Bronchial epithelial cell (primary cell): ENCODE results near the gene CHSY1. TPM values are rescaled to one million over a fixed set of nuclear protein-coding genes. Genes with fewer than 3 reads are reported as not detected.

ENCODE experiments used
- DNase-seq: peaks from one replicate; pipeline ENCODE4 v3.0.0-alpha.2; 2010; ENCODE audit warnings: low read depth
- FAIRE-seq: peaks from 2 replicates; lab custom pipeline; 2011; peaks lifted over from hg19 to GRCh38; lab: Jason Lieb, UNC
- H3K27me3 ChIP-seq: 2 replicates; pipeline ENCODE4 v1.5.1; 2011; ENCODE audit warnings: low read length; ENCODE audit not compliant: control insufficient read depth, insufficient read depth
- H3K36me3 ChIP-seq: 2 replicates; pipeline ENCODE4 v1.5.1; 2011; ENCODE audit warnings: low read length; ENCODE audit not compliant: control insufficient read depth, insufficient read depth
- H3K4me3 ChIP-seq: 2 replicates; pipeline ENCODE4 v1.5.1; 2011; ENCODE audit warnings: mild to moderate bottlenecking, low read depth, low read length, control low read depth
- CTCF ChIP-seq: IDR thresholded peaks from 2 replicates; pipeline ENCODE4 v1.5.1; 2011; ENCODE audit warnings: mild to moderate bottlenecking, moderate library complexity, low read length, control low read depth, inconsistent platforms; ENCODE audit not compliant: insufficient read depth, severe bottlenecking
- total RNA-seq: library from RNA; depleted of rRNA; stranded (reverse); fragments of >200 nt; gene quantifications from 2 replicates; pipeline ENCODE4 v1.2.1, GENCODE V29; 2014

Gene CHSY1
- total RNA-seq, 1 donor from 2014 or later, result 21.6 TPM

- FAIRE-seq, result no peak
- no peak for TF ChIP-seq CTCF
Observed at GRCh38 chr15:101201411-101202174, 50.3 kb downstream of the CHSY1 start.

GRCh38 chr15:101200181-101200580, 51.7 kb downstream of the CHSY1 start:
- DNase-seq (no peak), FAIRE-seq (no peak)
- no peak for TF ChIP-seq CTCF
- H3K4me3 ChIP-seq, result no peak overlapping the region
- H3K36me3 ChIP-seq, result no peaks in the 10 kb centered on the region
- no peaks in the 10 kb centered on the region for H3K27me3 ChIP-seq

More at GRCh38 chr15:101201411-101202174, 50.3 kb downstream of the CHSY1 start:
- H3K27me3 ChIP-seq, result no peaks in the 10 kb centered on the region
- H3K4me3 ChIP-seq, result no peak overlapping the region
- H3K36me3 ChIP-seq, result no peaks in the 10 kb centered on the region
- DNase-seq, result peak; percentile 87

- TF ChIP-seq CTCF, result no peak
- no peaks in the 10 kb centered on the region for H3K27me3 ChIP-seq
- H3K4me3 ChIP-seq, result no peak overlapping the region
- H3K36me3 ChIP-seq, result no peaks in the 10 kb centered on the region
- DNase-seq (no peak), FAIRE-seq (no peak)
Observed at GRCh38 chr15:101198800-101199199, 53.0 kb downstream of the CHSY1 start.

- no peaks in the 10 kb centered on the region for H3K36me3 ChIP-seq
- FAIRE-seq, result no peak
- DNase-seq, result no peak
- no peak for TF ChIP-seq CTCF
- no peaks in the 10 kb centered on the region for H3K27me3 ChIP-seq
- H3K4me3 ChIP-seq, result no peak overlapping the region
Observed at GRCh38 chr15:101198031-101198575, 53.7 kb downstream of the CHSY1 start.

GRCh38 chr15:101194546-101195125, 57.2 kb downstream of the CHSY1 start:
- DNase-seq (no peak), FAIRE-seq (no peak)
- H3K27me3 ChIP-seq, result no peaks in the 10 kb centered on the region
- no peaks in the 10 kb centered on the region for H3K36me3 ChIP-seq
- no peak overlapping the region for H3K4me3 ChIP-seq
- no peak for TF ChIP-seq CTCF
